Lower leg skin (tissue), 4 donors: ENCODE results near the gene BRS3. TPM values are rescaled to one million over a fixed set of nuclear protein-coding genes. Genes with fewer than 3 reads are reported as not detected.

ENCODE experiments used
- DNase-seq, 2 donors: peaks; one replicate each; pipeline ENCODE4 v3.0.0-alpha.2; 2019; ENCODE audit warnings: low spot score in 2 of 2
- H3K4me3 ChIP-seq: fragments of 200-600 bp; sonication (generic); 2 replicates; pipeline ENCODE4 v1.5.1; 2017; ENCODE audit warnings: mild to moderate bottlenecking, low read depth; ENCODE audit not compliant: poor library complexity, severe bottlenecking
- CTCF ChIP-seq, 3 donors: fragments of 450-650 bp; IDR thresholded peaks; one replicate each; pipeline ENCODE4 v1.5.1; 2016; ENCODE audit warnings: antibody characterized with exemption in 3 of 3, mild to moderate bottlenecking in 3 of 3, moderate library complexity in 2 of 3
- POLR2A ChIP-seq, 2 donors: fragments of 450-650 bp; IDR thresholded peaks; one replicate each; pipeline ENCODE4 v1.6.1; 2016 to 2017; ENCODE audit warnings: antibody characterized with exemption in 2 of 2, mild to moderate bottlenecking in 1 of 2, moderate library complexity in 1 of 2
- WGBS, 2 donors: methylation state at CpG; one replicate each; pipeline ENCODE4 v1.1.5; 2018; 5-methylcytosine and 5-hydroxymethylcytosine counted together
- intact Hi-C: fragments of 100-400 bp; cut with DNase I; formaldehyde crosslinking; loops from one replicate; pipeline ENCODE4 v1.15.0; 2023; ENCODE audit warnings: low total_unique reads
- total RNA-seq, 4 donors: library from RNA; depleted of rRNA; stranded (reverse); fragments of >200 nt; gene quantifications; one replicate each; pipeline ENCODE4 v1.1.0, GENCODE V29; 2016

Gene BRS3
- total RNA-seq, 4 donors from 2014 or later: not detected

GRCh38 chrX:136450050-136450830 is 37.5 kb upstream of the BRS3 start:
- DNase-seq: no peak
- TF ChIP-seq POLR2A (IDR thresholded peaks at IDR 0.05): no peak
- TF ChIP-seq CTCF (IDR thresholded peaks at IDR 0.05): no peak
- intact Hi-C loops: no loop called here
- 52 to 55% methylated on average over 8 of the region's 8 CpGs for WGBS, 2 donors
- H3K4me3 ChIP-seq: no peak overlapping the region

- TF ChIP-seq POLR2A (IDR thresholded peaks at IDR 0.05): no peak
- TF ChIP-seq CTCF (IDR thresholded peaks at IDR 0.05): no peak
- intact Hi-C loops: no loop called here
- 85% methylated on average over 5 of the region's 5 CpGs for WGBS, 2 donors
- no peak for DNase-seq
- H3K4me3 ChIP-seq: no peak overlapping the region
These were observed 35.1 kb upstream of the BRS3 start for GRCh38 chrX:136452614-136453013.

- no peak for DNase-seq
- TF ChIP-seq POLR2A (IDR thresholded peaks at IDR 0.05) (no peak), CTCF (IDR thresholded peaks at IDR 0.05) (no peak)
- no peak overlapping the region for H3K4me3 ChIP-seq
- intact Hi-C loops: no loop called here
- WGBS, 2 donors: 61 to 81% methylated on average over 1 of the region's 1 CpG
These were observed 34.6 kb upstream of the BRS3 start for GRCh38 chrX:136453114-136453513.

- intact Hi-C loops: no loop called here
- no peak overlapping the region for H3K4me3 ChIP-seq
- TF ChIP-seq POLR2A (IDR thresholded peaks at IDR 0.05): no peak
- TF ChIP-seq CTCF (IDR thresholded peaks at IDR 0.05): no peak
- WGBS, 2 donors: 39 to 67% methylated on average over 1 of the region's 1 CpG
- DNase-seq: no peak
These were observed 34.0 kb upstream of the BRS3 start for GRCh38 chrX:136453771-136454170.

- no peak overlapping the region for H3K4me3 ChIP-seq
- intact Hi-C loops: no loop called here
- WGBS, 2 donors: 68 to 87% methylated on average over 6 of the region's 6 CpGs
- no peak for TF ChIP-seq CTCF (IDR thresholded peaks at IDR 0.05)
- no peak for TF ChIP-seq POLR2A (IDR thresholded peaks at IDR 0.05)
- DNase-seq: no peak
These were observed 31.6 kb upstream of the BRS3 start for GRCh38 chrX:136456133-136456532.
